ENCODE results near the gene ABHD12.

DNA sequence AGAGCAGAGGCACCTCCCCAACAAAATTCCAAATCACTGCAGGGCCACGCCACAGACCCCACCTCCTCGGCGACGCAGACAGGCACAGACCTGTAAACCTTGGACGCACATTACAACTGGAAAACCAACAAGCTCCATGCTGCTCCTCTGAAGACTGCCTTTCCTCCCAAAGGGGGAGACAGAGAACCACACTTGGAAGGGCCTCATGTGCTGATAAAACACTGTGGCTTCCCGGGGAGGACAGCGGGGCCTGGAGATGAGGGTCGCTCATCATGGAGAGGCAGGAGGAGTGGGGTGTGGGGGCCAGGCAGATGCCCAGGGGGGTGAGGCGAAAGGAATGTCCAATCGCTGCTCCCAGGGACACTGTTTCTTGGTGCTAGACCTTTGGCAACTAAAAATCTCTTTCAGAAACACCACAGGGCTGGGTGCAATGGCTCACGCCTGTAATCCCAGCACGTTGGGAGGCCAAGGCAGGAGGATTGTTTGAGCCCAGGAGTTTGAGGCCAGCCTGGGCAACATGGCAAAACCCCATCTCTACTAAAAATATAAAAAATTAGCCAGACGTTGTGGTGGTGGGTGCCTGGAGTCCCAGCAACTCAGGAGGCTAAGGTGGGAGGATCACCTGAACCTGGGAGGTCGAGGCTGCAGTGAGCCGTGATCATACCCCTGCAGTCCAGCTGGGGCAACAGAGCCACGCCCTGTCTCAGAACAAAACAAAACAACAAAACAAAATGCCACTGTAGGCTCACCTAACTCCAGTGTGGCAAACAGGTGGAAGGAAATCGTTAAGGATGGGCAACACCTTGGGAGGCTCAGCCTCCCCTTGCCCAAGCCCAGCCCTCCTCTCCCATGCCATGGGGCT, 53.8 kb downstream of the ABHD12 start:
- TF ChIP-seq CTCF (IDR thresholded peaks at IDR 0.05) (peak in 3 of 6 experiments; percentile 19 to 37 (median 21)), POLR2A (IDR thresholded peaks at IDR 0.05) (no peak)
